ENCODE results near the gene MYO10. TPM values are rescaled to one million over a fixed set of nuclear protein-coding genes. Genes with fewer than 3 reads are reported as not detected.

MYO10 gene
- total and polyA plus RNA-seq, 2 of the 8 experiments (the other 6 are each of a cell fraction or from before 2014, with no cell fraction given), result 21.5 to 107 TPM

DNA sequence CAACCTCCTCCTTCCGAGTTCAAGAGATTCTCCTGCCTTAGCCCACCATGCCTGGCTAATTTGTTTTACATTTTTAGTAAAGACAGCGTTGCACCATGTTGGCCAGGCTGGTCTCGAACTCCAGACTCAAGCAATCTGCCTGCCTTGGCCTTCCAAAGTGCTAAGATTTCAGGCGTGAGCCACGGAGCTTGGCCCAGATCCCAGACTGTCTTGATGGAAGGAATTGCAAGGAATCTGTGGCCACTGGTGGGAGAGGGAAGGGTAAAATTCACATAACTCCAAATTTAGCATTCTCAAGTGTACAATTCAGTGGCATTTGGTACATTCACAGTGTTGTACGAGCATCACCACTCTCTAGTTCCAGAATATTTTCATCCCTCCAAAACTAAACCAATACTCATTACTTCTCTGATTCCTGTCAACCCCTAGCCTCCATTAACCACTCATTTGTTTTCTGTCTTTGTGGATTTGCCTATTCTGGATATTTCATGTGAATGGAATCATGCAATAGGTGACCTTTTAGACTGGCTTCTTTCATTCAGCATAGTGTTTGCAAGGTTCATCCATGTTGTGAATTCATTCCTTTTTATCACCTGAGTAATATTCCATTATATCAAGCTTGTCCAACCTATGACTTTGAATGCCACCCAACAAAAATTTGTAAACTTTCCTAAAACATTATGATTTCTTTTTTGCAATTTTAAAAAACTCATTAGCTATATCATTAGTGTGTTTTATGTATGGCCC, 8.9 kb upstream of the MYO10 start (continued):
- TF ChIP-seq FOSL1 (IDR thresholded peaks at IDR 0.05; ENCODE audit: insufficient read depth, low read depth, low read length) (no peak), SRF (IDR thresholded peaks at IDR 0.05; ENCODE audit: low read depth, low read length) (no peak), NANOG (IDR thresholded peaks at IDR 0.05; ENCODE audit: insufficient read depth, low read depth, low read length, poor library complexity, severe bottlenecking) (no peak), CHD1 (IDR thresholded peaks at IDR 0.05; ENCODE audit: low read depth, low read length) (no peak)
